HEK293 (cell line): Measurements from ENCODE around the gene PDE10A.
A peak's percentile ranks its signal among the peaks of the same experiment; 100 is the strongest.

ENCODE experiments used
- EGR2 ChIP-seq: fragments of 450-650 bp; formaldehyde crosslinking; IDR thresholded peaks from 2 replicates; pipeline ENCODE4 v1.5.1; 2016; ENCODE audit warnings: low read depth, missing biosample characterization, missing genetic modification characterization
- ELK4 ChIP-seq: IDR thresholded peaks from 2 replicates; pipeline ENCODE4 v1.6.1; 2011; ENCODE audit warnings: mild to moderate bottlenecking, low read depth, low read length, borderline replicate concordance
- HOXC10 ChIP-seq: sonication (generic); formaldehyde crosslinking; IDR thresholded peaks from 2 replicates; pipeline ENCODE4 v1.8.1; 2023; ENCODE audit warnings: mild to moderate bottlenecking, missing genetic modification reagents
- KLF17 ChIP-seq: fragments of 450-650 bp; formaldehyde crosslinking; IDR thresholded peaks from 2 replicates; pipeline ENCODE4 v1.5.1; 2016; ENCODE audit warnings: missing biosample characterization, missing genetic modification characterization
- KLF7 ChIP-seq: fragments of 450-650 bp; formaldehyde crosslinking; IDR thresholded peaks from 2 replicates; pipeline ENCODE4 v1.5.1; 2016; ENCODE audit warnings: missing biosample characterization, missing genetic modification characterization, borderline replicate concordance
- KLF9 ChIP-seq: fragments of 450-650 bp; formaldehyde crosslinking; IDR thresholded peaks from 2 replicates; pipeline ENCODE4 v1.5.1; 2016; ENCODE audit warnings: missing biosample characterization, missing genetic modification characterization, low read depth
- OSR2 ChIP-seq: fragments of 450-650 bp; formaldehyde crosslinking; IDR thresholded peaks from 2 replicates; pipeline ENCODE4 v1.5.1; 2016; ENCODE audit warnings: missing biosample characterization, missing genetic modification characterization
- SP3 ChIP-seq: fragments of 450-650 bp; formaldehyde crosslinking; IDR thresholded peaks from 2 replicates; pipeline ENCODE4 v1.5.1; 2016; ENCODE audit warnings: missing biosample characterization, missing genetic modification characterization
- YY1 ChIP-seq: fragments of 450-650 bp; formaldehyde crosslinking; IDR thresholded peaks from 2 replicates; pipeline ENCODE4 v1.5.1; 2018; ENCODE audit warnings: missing biosample characterization, missing genetic modification characterization
- ZBTB10 ChIP-seq: fragments of 450-650 bp; formaldehyde crosslinking; IDR thresholded peaks from 2 replicates; pipeline ENCODE4 v1.5.1; 2016; ENCODE audit warnings: missing biosample characterization, missing genetic modification characterization
- ZBTB20 ChIP-seq: fragments of 450-650 bp; formaldehyde crosslinking; IDR thresholded peaks from 2 replicates; pipeline ENCODE4 v1.5.1; 2016; ENCODE audit warnings: missing biosample characterization, missing genetic modification characterization
- ZEB2 ChIP-seq: fragments of 450-650 bp; formaldehyde crosslinking; IDR thresholded peaks from 2 replicates; pipeline ENCODE4 v1.5.1; 2016; ENCODE audit warnings: missing biosample characterization, missing genetic modification characterization
- ZFP69B ChIP-seq: fragments of 450-650 bp; formaldehyde crosslinking; IDR thresholded peaks from 2 replicates; pipeline ENCODE4 v1.5.1; 2016; ENCODE audit warnings: missing biosample characterization, missing genetic modification characterization
- ZNF140 ChIP-seq: fragments of 450-650 bp; formaldehyde crosslinking; IDR thresholded peaks from 2 replicates; pipeline ENCODE4 v1.5.1; 2016; ENCODE audit warnings: missing biosample characterization, missing genetic modification characterization
- ZNF18 ChIP-seq: fragments of 450-650 bp; formaldehyde crosslinking; IDR thresholded peaks from 2 replicates; pipeline ENCODE4 v1.5.1; 2016; ENCODE audit warnings: missing biosample characterization, missing genetic modification characterization
- ZNF214 ChIP-seq: fragments of 450-650 bp; formaldehyde crosslinking; IDR thresholded peaks from 2 replicates; pipeline ENCODE4 v1.5.1; 2017; ENCODE audit warnings: missing biosample characterization, mild to moderate bottlenecking, missing genetic modification characterization, borderline replicate concordance
- ZNF302 ChIP-seq: fragments of 450-650 bp; formaldehyde crosslinking; IDR thresholded peaks from 2 replicates; pipeline ENCODE4 v1.5.1; 2016; ENCODE audit warnings: missing biosample characterization, missing genetic modification characterization, low read depth
- ZNF341 ChIP-seq: fragments of 450-650 bp; formaldehyde crosslinking; IDR thresholded peaks from 2 replicates; pipeline ENCODE4; 2016; ENCODE audit warnings: low read depth, missing biosample characterization, missing genetic modification characterization
- ZNF37A ChIP-seq: fragments of 450-650 bp; IDR thresholded peaks from 2 replicates; pipeline ENCODE4 v1.5.1; 2018; ENCODE audit warnings: missing biosample characterization, missing genetic modification characterization
- ZNF394 ChIP-seq: fragments of 450-650 bp; formaldehyde crosslinking; IDR thresholded peaks from 2 replicates; pipeline ENCODE4 v1.5.1; 2016; ENCODE audit warnings: missing biosample characterization, missing genetic modification characterization, mild to moderate bottlenecking, moderate library complexity, borderline replicate concordance
- ZNF398 ChIP-seq: fragments of 450-650 bp; formaldehyde crosslinking; IDR thresholded peaks from 2 replicates; pipeline ENCODE4 v1.5.1; 2017; ENCODE audit warnings: missing biosample characterization, missing genetic modification characterization
- ZNF510 ChIP-seq: fragments of 450-650 bp; formaldehyde crosslinking; IDR thresholded peaks from 2 replicates; pipeline ENCODE4 v1.5.1; 2018; ENCODE audit warnings: mild to moderate bottlenecking, missing genetic modification characterization, missing biosample characterization; ENCODE audit not compliant: insufficient replicate concordance
- ZNF548 ChIP-seq: fragments of 450-650 bp; formaldehyde crosslinking; IDR thresholded peaks from 2 replicates; pipeline ENCODE4 v1.5.1; 2016; ENCODE audit warnings: missing biosample characterization, missing genetic modification characterization
- ZNF585B ChIP-seq: fragments of 450-650 bp; formaldehyde crosslinking; IDR thresholded peaks from 2 replicates; pipeline ENCODE4 v1.5.1; 2016; ENCODE audit warnings: missing biosample characterization, missing genetic modification characterization
- ZNF626 ChIP-seq: fragments of 450-650 bp; sonication (Bioruptor Pico); formaldehyde crosslinking; IDR thresholded peaks from 2 replicates; pipeline ENCODE4 v1.5.1; 2018; ENCODE audit warnings: missing biosample characterization, missing genetic modification characterization, inconsistent platforms
- ZNF791 ChIP-seq: fragments of 450-650 bp; formaldehyde crosslinking; IDR thresholded peaks from 2 replicates; pipeline ENCODE4 v1.5.1; 2016; ENCODE audit warnings: missing biosample characterization, missing genetic modification characterization
- ZSCAN4 ChIP-seq: fragments of 450-650 bp; formaldehyde crosslinking; IDR thresholded peaks from 2 replicates; pipeline ENCODE4 v1.5.1; 2017; ENCODE audit warnings: missing biosample characterization, missing genetic modification characterization

The PDE10A gene

GRCh38 chr6:165417278-165417865, 245.7 kb downstream of the PDE10A start (continued):
- TF ChIP-seq YY1 (tag by site-specific recombination) = 0 out of 2 replicates have a peak, but pooled peaks have one; percentile 34
- TF ChIP-seq HOXC10 = no peak
- no peak for TF ChIP-seq ZNF140 (tag by site-specific recombination)
- no peak for TF ChIP-seq ZNF510
- no peak for TF ChIP-seq KLF7 (tag by site-specific recombination)
- no peak for TF ChIP-seq SP3 (tag by site-specific recombination)
- peak; percentile 55; the same call in 1 of the 2 replicates for TF ChIP-seq OSR2
- no peak for TF ChIP-seq ZSCAN4 (tag by site-specific recombination)
- no peak for TF ChIP-seq EGR2 (tag by site-specific recombination)
- TF ChIP-seq ZBTB10 (tag by site-specific recombination) = no peak
- TF ChIP-seq ZEB2 (tag by site-specific recombination) = 0 out of 2 replicates have a peak, but pooled peaks have one; percentile 27
- no peak for TF ChIP-seq ZNF548 (tag by site-specific recombination)
- no peak for TF ChIP-seq ELK4
- TF ChIP-seq ZFP69B (tag by site-specific recombination) = no peak
- TF ChIP-seq ZNF214 (tag by site-specific recombination) = no peak
- TF ChIP-seq ZNF585B (tag by site-specific recombination) = no peak
- TF ChIP-seq ZNF791 (tag by site-specific recombination) = no peak
- TF ChIP-seq ZNF398 (tag by site-specific recombination) = no peak
- TF ChIP-seq ZNF37A = no peak
- TF ChIP-seq ZNF341 (tag by site-specific recombination) = no peak
- no peak for TF ChIP-seq ZBTB20 (tag by site-specific recombination)
- TF ChIP-seq ZNF394 (tag by site-specific recombination) = no peak
- no peak for TF ChIP-seq ZNF626 (tag by site-specific recombination)
- TF ChIP-seq KLF9 = no peak
- no peak for TF ChIP-seq KLF17 (tag by site-specific recombination)
- no peak for TF ChIP-seq ZNF18 (tag by site-specific recombination)
- TF ChIP-seq ZNF302 (tag by site-specific recombination) = no peak
- TF ChIP-seq, all 188 proteins: peak for 7
